DMS153 (cell line): ENCODE measurements around the gene KRTDAP.

Source experiments
- DNase-seq: peaks from one replicate; lab custom pipeline; 2025; lab: John Stamatoyannopoulos, UW

Gene KRTDAP

DNA sequence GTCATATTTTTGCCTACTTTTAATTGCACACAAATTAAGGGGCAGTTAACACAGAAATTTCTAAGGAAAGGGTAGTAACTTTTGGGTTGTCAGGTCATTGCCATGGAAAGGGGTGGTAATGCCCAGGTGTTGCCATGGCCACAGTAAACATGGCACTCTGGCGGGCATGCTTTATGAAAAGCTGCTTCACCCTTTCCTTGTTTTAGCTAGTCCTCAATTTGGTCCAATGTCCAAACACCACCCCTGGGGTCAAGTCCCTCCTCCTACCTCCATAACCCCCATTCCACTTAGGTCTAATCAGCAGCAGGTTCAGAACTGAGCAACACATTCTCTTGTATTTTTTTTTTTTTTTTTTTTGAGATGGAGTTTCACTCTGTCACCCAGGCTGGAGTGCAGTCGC is 35.6 kb downstream of the KRTDAP start:
- no peak for DNase-seq

DNA sequence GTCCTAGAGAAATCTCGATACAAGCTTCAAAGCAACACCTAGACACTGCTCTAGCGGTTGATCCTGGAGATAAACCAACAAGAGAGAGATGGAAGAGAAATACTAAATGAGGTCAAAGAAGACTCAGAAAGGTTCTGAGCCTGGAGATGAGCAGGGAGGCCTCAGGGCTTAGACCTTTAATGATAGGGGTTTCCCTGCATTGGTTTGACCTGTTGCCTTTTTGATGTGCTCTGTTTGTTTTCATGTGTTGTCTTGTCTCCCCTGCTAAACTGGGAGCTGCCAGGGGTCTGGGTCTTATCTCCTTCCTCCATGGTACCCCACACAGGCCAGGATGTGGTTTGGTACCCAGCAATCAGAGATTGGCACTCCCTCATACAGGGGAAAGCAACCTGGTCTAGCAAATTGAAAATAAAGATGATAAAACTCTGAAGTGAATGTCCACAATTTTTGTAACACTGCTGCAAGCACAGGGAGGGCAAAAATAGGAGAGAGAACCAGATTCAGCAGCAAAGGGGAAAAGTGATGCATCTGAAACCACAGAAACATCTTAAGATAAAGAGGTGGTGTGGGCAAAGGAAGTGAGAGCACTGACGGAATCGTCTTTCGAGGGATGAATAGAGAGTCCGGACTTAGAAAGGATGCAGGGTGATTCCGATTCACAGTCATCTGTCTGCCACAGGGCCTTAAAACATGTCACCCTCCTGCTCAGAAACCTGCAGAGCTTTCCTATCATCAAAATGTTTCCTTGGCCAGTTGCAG is 38.7 kb downstream of the KRTDAP start:
- no peak for DNase-seq

DNA sequence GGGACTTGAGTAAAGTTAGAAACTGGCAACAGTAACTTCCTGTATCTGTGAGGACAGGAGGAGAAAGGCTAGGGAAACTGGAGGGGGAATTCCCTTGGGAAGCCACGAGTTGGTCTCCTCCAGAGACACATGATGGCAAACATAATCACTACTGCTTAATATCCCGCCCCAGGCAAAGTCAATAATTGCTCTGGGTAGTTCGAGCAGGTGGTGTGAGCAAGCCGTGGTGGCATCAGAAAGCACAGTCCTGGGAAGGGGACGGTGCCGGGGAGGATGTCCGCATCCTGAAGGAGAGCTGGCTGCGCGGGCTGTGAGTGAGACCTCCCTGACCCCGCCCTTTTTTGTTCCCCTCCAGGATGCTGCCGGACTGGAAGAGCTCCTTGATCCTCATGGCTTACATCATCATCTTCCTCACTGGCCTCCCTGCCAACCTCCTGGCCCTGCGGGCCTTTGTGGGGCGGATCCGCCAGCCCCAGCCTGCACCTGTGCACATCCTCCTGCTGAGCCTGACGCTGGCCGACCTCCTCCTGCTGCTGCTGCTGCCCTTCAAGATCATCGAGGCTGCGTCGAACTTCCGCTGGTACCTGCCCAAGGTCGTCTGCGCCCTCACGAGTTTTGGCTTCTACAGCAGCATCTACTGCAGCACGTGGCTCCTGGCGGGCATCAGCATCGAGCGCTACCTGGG is 40.8 kb downstream of the KRTDAP start:
- DNase-seq = peak; percentile 77

DNA sequence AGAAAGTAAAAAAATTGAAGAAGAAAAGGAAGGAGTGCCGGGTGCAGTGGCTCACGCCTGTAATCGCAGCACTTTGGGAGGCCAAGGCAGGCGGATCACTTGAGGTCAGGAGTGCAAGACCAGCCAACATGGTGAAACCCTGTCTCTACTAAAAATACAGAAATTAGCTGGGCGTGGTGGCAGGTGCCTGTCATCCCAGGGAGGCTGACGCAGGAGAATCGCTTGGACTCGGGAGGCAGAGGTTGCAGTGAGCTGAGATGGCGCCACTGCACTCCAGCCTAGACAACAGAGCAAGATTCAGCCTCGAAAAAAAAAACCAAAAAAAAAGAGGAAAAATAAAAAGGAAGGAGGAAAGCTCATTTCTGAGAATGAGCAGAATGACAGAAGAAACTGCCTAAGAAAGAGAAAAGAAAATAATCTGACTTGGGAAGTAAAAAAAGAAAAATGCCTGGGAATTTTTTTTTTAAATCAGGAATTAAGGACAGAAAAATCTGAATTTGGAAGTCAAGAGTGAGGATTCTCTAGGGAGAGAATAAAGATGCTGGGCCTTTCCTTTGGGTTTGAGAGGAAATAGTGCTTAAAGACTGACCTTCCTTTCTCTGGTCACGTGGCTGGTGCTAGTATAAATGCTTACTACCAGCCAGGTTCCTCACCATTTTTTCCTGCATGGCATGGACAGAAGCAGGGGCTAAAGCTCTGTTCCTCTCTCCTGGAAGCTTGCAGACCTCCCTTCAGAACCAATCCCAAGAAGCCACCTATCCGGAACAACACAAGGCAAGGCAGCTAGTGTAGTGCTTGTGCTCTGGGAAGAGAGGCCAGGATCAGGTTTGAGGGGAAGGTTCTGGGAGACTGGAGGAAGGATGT is 42.4 kb downstream of the KRTDAP start, which contains the start of gene FFAR2:
Gene FFAR2 (plus strand): TSS at position 652 of the 864 bp plus-strand sequence. CDS start 1,458 bp downstream, outside the sequence.
- no peak for DNase-seq

DNA sequence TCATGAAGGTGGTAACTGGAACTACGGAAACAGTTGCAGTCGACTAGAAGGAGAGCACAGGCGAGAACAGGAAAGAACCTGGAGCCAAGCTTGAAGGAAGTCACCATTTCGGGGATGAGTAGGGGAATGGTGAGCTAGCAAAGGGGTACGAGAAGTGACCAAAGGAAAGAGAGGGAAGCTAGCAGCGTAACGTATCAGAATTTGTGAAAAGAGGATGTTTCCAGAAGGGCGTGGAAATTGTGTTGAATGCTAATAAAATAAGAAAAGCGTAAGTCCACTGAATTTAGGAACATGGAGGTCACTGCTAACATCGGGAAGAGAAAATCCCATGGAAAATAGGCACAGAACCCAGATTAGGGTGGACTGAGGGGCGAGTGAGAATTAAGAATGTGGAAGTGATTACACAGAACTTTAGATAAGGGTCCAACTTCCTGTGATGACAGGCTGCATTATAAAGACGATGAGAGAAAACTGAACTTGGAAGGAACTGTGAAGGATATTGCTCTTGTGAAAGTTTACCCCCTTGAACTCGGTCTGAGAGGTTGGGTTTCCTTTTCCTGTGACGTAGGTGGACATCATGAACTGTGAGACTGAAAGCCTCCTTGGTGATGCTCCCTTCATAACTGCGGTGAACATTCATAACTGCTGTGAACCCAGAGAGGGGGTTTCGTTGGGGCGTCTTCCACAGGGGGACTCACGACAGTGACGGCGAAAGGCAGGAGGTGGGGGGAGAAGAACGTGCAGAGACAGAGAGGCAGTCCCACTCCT is 44.3 kb downstream of the KRTDAP start:
- no peak for DNase-seq

DNA sequence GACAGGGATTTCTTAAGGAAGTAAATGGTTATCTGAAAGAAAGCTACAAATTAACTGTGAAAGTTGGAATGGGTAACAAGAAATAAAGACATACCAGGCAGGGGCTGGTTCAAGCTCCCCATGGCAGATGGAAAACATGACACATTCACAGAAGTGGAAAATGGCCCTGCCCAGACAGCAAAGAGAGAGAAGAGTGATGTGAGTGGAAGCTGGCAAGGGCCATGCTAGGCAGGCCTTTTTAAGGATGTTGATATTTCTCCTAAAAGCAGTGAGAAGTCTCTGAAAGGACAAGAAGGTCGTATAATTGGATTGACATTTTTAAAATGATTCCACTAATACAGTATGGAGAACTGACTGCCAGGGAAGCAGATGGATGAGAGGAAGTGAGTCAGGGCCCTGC is 45.5 kb downstream of the KRTDAP start:
- DNase-seq = no peak

DNA sequence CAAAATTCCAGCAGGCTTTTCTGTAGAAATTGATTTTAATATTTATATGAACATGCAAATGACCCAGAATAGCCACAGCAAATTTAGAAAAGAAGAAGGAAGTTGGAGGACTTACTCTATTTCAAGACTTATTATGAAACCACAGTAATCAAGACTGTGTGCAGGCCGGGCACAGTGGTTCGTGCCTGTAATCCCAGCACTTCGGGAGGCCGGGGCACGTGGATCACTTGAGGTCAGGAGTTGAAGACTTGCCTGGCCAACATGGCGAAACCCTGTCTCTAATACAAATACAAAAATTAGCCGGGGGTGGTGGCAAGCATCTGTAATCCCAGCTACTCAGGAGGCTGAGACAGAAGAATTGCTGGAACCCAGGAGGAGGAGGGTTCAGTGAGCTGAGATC is 48.2 kb downstream of the KRTDAP start:
- no peak for DNase-seq

DNA sequence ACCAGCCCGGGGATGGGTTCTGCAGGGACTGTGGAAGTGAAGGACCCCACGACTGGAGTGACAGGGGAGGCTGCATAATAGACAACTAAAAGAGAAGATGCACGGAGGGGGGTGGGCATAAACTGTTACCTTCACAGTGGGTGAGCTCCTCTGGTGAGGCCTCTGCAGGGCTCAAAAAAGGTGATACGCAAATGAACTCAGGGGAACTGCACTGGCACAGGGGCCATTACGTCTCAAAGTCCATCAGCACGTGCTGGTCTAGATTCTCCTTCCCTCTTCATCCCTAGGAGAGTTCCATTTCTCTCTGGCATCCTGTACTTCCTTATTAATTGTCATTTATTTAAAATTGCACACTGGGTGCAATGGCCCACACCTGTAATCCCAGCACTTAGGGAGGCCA is 50.3 kb downstream of the KRTDAP start:
- no peak for DNase-seq

DNA sequence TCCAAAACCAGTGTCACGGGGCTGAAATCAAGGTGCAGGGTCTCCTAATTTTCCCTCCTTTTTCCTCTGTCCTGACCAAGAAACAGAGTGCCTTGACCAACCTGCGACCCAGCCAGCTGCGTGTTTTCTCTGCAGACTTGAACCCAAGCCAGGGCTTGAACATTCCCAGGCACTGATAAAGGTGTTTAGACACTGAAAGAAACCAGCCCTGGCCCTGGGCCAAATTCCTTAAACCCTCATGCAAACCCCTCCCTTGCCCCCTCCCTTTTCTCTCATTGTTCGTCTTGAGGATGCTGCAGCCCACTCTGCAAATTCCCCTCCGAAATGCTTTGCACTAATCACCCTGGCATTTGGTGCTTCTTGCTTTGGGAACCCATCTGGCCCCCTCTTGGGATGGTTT is 51.7 kb downstream of the KRTDAP start:
- DNase-seq = no peak

DNA sequence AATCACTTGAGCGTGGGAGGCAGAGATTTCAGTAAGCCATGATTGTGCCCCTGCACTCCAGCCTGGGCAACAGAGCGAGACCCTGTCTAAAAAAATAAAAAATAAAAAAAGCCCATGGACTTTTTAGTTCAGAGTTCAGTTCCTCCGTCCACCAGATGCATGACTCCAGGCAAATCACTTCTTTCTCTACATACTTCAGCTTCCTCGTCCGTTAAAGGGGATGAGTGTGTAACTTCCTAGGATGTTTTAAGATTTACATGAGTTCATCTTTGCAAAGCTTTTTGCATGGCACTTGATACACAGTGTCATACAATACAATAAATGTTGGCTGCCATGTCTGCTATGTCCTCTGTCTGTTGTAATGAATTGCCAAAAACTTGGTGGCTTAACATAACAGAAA is 52.2 kb downstream of the KRTDAP start:
- DNase-seq = no peak

DNA sequence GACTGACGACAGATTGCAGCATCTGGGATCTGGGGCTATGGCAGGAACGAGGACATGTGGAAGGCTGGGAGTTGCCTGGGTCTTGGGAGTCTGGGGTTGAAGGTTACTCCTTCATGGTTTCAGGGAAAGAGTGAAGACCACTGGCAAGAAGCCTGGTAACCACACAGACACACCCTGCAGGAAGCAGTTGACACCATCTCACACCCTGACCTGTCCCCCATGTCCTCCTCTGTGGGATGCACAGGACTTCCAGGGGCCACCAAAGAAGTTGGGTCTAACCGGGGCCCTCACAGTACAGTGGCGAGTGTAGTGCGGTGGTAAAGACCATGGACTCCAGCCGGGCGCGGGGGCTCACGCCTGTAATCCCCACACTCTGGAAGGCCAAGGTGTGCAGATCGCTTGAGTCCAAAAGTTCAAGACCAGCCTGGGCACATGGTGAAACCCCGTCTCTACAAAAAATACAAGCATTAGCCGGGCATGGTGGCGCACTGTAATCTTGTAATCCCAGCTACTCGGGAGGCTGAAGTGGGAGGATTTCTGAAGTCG is 52.8 kb downstream of the KRTDAP start:
- DNase-seq = no peak
